ENCODE measurements around the gene SH3BP1.

SH3BP1 gene

DNA sequence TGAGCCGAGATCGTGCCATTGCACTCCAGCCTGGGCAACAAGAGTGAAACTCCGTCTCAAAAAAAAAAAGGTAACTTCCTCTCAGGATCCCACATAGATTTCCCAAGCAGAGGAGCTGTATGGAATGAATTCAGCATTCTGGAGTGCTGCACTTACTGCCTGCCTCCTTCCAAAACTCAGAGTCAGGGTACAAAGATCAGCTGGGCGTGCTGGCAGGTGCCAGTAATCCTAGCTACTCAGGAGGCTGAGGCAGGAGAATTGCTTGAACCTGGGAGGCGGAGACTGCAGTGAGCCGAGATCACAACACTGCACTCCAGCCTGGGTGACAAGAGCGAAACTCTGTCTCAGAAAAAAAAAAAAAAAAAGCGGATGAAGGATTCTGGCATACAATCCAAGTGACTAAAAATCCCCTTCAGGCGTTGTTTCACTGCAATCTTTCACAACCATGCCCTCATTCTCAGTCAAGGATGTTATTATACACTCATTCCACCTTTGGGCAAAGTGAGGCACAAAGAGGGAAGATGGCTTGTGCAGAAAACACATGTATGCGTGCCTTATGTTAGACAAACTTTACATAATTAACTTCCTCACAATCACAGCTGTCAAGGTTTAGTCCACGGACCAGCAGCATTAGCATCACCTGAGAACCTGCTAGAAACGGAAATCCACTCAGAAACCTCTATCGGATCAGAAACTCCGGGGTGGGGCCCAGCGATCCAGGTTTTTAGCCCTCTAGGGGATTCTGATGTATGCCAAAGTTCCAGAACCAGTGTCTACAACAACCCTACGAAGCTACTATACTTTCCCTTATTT, 45.5 kb downstream of the SH3BP1 start:
- TF ChIP-seq GATA2 (IDR thresholded peaks at IDR 0.05; ENCODE audit: low read depth, low read length) (no peak), GATA3 (IDR thresholded peaks at IDR 0.05; ENCODE audit: low read depth, low read length) (no peak)

DNA sequence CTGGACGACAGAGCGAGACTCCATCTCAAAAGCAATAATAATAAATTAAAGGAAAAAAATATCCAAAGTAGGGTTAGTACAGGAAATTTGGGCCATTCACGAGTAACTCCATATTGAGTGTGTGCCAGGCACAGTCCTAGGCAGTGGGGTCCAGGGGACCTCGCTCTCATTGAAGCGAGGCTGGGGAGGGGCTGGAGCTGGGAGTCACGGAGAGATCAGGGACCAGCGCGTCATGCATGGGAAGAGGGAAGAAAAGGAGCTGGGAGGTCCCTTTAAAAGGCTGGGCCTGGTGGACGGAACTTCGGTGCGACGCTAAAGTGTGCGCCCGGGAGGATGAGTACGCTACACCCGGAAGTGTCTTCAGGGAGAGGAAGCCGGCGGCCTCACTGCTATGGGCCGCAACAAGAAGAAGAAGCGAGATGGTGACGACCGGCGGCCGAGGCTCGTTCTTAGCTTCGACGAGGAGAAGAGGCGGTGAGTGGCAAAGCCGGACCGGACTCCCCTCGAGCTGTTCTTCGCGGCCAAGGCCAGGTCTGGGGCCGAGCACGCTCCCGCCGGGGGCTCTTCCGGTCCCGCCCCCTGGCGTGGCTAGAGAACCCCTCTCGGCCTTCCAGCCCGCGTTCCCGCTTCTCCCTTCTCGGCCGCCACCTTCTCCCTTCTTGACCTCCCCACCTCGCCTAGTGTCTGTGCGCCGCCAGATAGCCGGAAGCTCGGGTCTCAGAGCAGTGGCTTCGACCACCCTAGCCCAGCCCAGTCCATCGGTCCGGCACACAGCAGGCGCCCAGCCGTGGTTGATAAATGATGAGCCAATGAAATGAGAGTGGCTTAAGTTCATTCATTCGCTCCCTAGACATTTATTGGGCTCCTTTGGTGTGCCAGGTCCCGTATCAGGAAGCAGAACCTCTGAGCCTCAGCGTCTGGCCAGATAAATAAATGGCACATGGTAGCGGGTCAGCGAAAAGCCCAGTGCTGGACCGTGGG, 46.8 kb downstream of the SH3BP1 start, which contains the start of gene NOL12:
Gene NOL12 (plus strand): TSS at position 342 of the 981 bp plus-strand sequence. CDS start 50 bp downstream, at position 392.
- TF ChIP-seq GATA2 (IDR thresholded peaks at IDR 0.05; ENCODE audit: low read depth, low read length) (no peak), GATA3 (IDR thresholded peaks at IDR 0.05; ENCODE audit: low read depth, low read length) (no peak)

DNA sequence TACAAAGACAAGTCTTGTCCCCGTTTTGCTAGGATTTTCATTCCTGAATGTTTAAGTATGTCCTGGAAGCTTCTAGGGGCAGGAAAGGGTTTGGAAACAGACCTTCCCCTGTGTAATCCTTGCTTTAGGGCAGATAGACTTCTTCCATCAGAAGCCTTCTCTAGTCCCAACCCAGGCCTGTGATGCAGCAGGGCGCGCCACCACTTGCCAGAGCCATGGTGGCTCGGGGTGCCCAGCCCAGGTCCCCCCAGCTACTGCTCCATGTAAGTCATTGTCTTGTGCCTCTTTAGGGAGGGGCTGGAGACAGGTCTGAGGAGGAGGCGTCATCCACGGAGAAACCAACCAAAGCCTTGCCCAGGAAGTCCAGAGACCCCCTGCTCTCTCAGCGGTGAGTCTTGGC, 50.9 kb downstream of the SH3BP1 start:
- TF ChIP-seq GATA2 (IDR thresholded peaks at IDR 0.05; ENCODE audit: low read depth, low read length) (no peak), GATA3 (IDR thresholded peaks at IDR 0.05; ENCODE audit: low read depth, low read length) (no peak)

- no peak for TF ChIP-seq GATA2 (IDR thresholded peaks at IDR 0.05; ENCODE audit: low read depth, low read length)
- TF ChIP-seq GATA3 (IDR thresholded peaks at IDR 0.05; ENCODE audit: low read depth, low read length), result no peak
Measured at GRCh38 chr22:37690901-37691504, 51.5 kb downstream of the SH3BP1 start.

GRCh38 chr22:37692627-37693285, 53.3 kb downstream of the SH3BP1 start:
- TF ChIP-seq GATA3 (IDR thresholded peaks at IDR 0.05; ENCODE audit: low read depth, low read length) (no peak), GATA2 (IDR thresholded peaks at IDR 0.05; ENCODE audit: low read depth, low read length) (no peak)

DNA sequence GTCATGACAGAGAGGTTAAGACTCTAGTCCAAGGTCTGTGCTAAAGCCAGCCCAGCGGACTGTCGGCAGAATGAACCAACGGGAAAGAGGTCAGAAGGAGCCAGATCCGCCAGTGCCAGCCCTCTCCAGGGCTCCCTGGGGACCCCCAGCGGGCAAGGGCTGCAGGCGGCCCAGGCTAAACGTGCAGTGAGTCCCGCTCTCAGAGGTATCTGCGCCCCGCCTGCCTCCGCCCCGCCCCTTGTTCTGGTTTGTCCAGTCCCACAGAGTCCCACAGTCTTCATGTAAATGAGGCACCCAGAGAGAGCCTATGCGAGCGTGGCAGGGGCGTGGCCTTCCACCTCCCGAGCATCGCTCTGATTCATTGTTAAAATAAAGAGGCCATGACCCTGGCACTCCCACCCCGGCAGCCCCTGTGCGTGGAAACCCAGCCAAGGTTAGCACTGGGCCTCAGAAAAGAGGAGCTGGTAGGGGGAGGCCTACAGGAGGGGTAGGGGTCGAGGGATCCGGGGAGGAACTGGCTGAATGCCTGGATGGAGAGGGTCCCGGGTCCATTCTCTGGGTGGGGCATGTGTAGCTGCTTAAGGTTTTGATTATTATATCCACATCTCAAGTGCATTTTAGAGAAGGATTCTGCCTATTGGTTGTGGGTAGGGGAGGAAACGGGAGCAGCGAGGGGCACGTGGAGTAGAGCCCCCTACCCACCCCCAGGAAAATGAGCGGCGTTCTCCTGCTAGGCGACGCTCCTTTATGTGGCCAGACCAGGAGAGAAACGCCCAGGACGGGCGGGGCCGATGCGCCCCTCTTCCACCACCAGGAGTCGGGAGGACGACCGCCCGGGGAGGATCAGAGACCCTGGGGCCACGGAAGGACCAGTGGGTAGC, 57.4 kb downstream of the SH3BP1 start, which contains the start of gene TRIOBP:
Gene TRIOBP (plus strand): TSS at position 392 of the 881 bp plus-strand sequence. CDS start 4,318 bp downstream, outside the sequence.
- TF ChIP-seq GATA2 (IDR thresholded peaks at IDR 0.05; ENCODE audit: low read depth, low read length) (no peak), GATA3 (IDR thresholded peaks at IDR 0.05; ENCODE audit: low read depth, low read length) (no peak)

GRCh38 chr22:37697538-37697835, 58.0 kb downstream of the SH3BP1 start:
- no peak for TF ChIP-seq GATA3 (IDR thresholded peaks at IDR 0.05; ENCODE audit: low read depth, low read length)
- TF ChIP-seq GATA2 (IDR thresholded peaks at IDR 0.05; ENCODE audit: low read depth, low read length), result no peak

GRCh38 chr22:37701141-37701786, 61.8 kb downstream of the SH3BP1 start:
- no peak for TF ChIP-seq GATA3 (IDR thresholded peaks at IDR 0.05; ENCODE audit: low read depth, low read length)
- no peak for TF ChIP-seq GATA2 (IDR thresholded peaks at IDR 0.05; ENCODE audit: low read depth, low read length)

DNA sequence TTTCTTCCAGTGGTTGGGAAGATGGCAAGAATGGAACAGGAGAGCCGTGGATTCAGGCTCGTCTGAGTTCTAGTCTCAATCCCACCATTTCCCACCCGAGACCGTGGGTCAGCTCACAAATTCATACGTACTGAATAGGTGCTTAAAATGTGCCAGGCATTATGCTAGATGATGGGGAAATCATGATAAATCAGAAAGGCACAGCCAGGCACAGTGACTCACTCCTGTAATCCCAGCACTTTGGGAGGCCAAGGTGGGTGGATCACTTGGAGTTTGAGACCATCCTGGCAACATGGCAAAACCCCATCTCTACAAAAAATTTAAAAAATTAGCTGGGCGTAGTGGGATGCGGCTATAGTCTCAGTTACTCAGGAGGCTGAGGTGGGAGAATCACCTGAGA, 64.4 kb downstream of the SH3BP1 start:
- TF ChIP-seq GATA3 (IDR thresholded peaks at IDR 0.05; ENCODE audit: low read depth, low read length) (no peak), GATA2 (IDR thresholded peaks at IDR 0.05; ENCODE audit: low read depth, low read length) (no peak)

DNA sequence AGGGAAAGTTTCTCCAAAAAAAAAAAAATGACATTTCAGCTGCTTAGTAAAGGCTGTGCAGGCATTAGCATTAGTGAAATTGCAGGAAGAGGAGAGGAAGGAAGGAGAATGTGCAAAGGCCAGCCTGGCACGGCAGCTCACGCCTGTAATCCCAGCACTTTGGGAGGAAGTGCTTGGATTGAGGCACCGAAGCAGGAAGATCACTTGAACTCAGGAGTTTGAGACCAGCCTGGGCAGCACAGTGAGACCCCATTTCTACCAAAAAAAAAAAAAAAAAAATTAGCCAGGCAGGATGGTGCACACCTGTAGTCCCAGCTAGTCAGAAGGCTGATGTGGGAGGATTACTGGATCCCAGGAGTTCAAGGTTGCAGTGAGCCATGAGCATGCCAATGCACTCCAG, 65.2 kb downstream of the SH3BP1 start:
- TF ChIP-seq GATA3 (IDR thresholded peaks at IDR 0.05; ENCODE audit: low read depth, low read length) (no peak), GATA2 (IDR thresholded peaks at IDR 0.05; ENCODE audit: low read depth, low read length) (no peak)

- no peak for TF ChIP-seq GATA2 (IDR thresholded peaks at IDR 0.05; ENCODE audit: low read depth, low read length)
- no peak for TF ChIP-seq GATA3 (IDR thresholded peaks at IDR 0.05; ENCODE audit: low read depth, low read length)
Measured at GRCh38 chr22:37705205-37705604, 65.7 kb downstream of the SH3BP1 start.
